Smooth muscle cell (in vitro differentiated cells): ENCODE measurements around the gene NIPAL4. TPM values are rescaled to one million over a fixed set of nuclear protein-coding genes. Genes with fewer than 3 reads are reported as not detected.

ENCODE experiments used
- DNase-seq: peaks from one replicate; lab custom pipeline; 2025; ENCODE audit not compliant: unreplicated experiment; lab: John Stamatoyannopoulos, UW
- H2AFZ ChIP-seq: fragments of 200-600 bp; sonication (generic); 2 replicates; pipeline ENCODE4 v1.6.0; 2016; ENCODE audit warnings: antibody characterized with exemption, low read depth, mild to moderate bottlenecking
- H3F3A ChIP-seq: fragments of 200-600 bp; sonication (generic); 2 replicates; pipeline ENCODE4 v1.6.0; 2017; ENCODE audit warnings: antibody characterized with exemption, low read depth
- H3K27ac ChIP-seq: fragments of 200-600 bp; sonication (generic); 2 replicates; pipeline ENCODE4 v1.5.1; 2016; ENCODE audit warnings: low read depth, mild to moderate bottlenecking
- H3K27me3 ChIP-seq: fragments of 200-600 bp; sonication (generic); 2 replicates; pipeline ENCODE4 v1.6.1; 2016; ENCODE audit warnings: low read depth, mild to moderate bottlenecking
- H3K36me3 ChIP-seq: fragments of 200-600 bp; sonication (generic); 2 replicates; pipeline ENCODE4 v1.5.1; 2016; ENCODE audit warnings: low read depth
- H3K4me1 ChIP-seq: fragments of 200-600 bp; sonication (generic); 2 replicates; pipeline ENCODE4 v1.5.1; 2016; ENCODE audit warnings: low read depth
- H3K4me2 ChIP-seq: fragments of 200-600 bp; sonication (generic); 2 replicates; pipeline ENCODE4 v1.6.0; 2016; ENCODE audit warnings: mild to moderate bottlenecking
- H3K4me3 ChIP-seq: fragments of 200-600 bp; sonication (generic); 2 replicates; pipeline ENCODE4 v1.5.1; 2016; ENCODE audit warnings: mild to moderate bottlenecking
- H3K79me2 ChIP-seq: fragments of 200-600 bp; sonication (generic); 2 replicates; pipeline ENCODE4 v1.6.0; 2016; ENCODE audit warnings: low read depth, mild to moderate bottlenecking
- H3K9ac ChIP-seq: fragments of 200-600 bp; sonication (generic); 2 replicates; pipeline ENCODE4 v1.6.0; 2016; ENCODE audit warnings: low read depth
- H3K9me3 ChIP-seq: fragments of 200-600 bp; sonication (generic); replicated peaks from 2 replicates; pipeline ENCODE4 v1.5.1; 2016; ENCODE audit warnings: low read depth
- H4K20me1 ChIP-seq: fragments of 200-600 bp; sonication (generic); 2 replicates; pipeline ENCODE4 v1.6.0; 2016; ENCODE audit warnings: low read depth
- WGBS: methylation state at CpG from one replicate; pipeline ENCODE4 v1.1.7; 2016; ENCODE audit warnings: low lambda C conversion rate; 5-methylcytosine and 5-hydroxymethylcytosine counted together
- polyA plus RNA-seq: library from polyadenylated mRNA; unstranded; fragments of >200 nt; fragmentation: Nextera tagmentation; extraction: Ambion mirVana; gene quantifications from 2 replicates; pipeline ENCODE4 v1.2.1, GENCODE V29; 2016
- total RNA-seq: library from RNA; depleted of rRNA; stranded (reverse); fragments of >200 nt; gene quantifications from 2 replicates; pipeline ENCODE4 v1.2.3, GENCODE V29; 2014
- TF ChIP-seq, protein P1 (sequence below): fragments of 200-600 bp; sonication (generic); IDR thresholded peaks from 2 replicates; pipeline ENCODE4 v1.5.1; 2017; ENCODE audit warnings: borderline replicate concordance, mild to moderate bottlenecking, antibody characterized with exemption; ENCODE audit not compliant: insufficient read depth, poor library complexity, severe bottlenecking

Gene NIPAL4
- total and polyA plus RNA-seq, 2 experiments from 2014 or later: 0.37 to 6.9 TPM

DNA sequence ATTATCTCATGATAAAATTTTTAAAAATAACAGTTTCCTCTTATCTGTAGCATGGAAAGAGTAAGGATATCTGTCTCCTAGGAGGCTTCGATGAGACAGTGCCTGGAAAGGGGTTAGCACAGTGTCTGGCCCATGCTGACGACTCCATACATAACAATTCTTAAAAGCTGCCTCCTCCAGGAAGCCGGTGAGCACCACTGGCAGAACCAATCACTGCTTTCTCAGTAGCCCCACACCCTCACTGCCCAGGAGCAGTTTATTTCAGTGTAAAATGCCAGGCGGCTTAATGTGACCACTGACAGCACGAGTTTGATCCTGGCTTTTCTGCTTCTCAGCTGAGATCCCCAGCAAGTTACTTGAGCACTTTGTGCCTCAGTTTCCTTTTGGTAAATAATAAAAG is 1.2 kb upstream of the NIPAL4 start:
- H3K9ac ChIP-seq: no peak overlapping the region
- H3K79me2 ChIP-seq: no peaks in the 10 kb centered on the region
- no peaks in the 10 kb centered on the region for H3K27me3 ChIP-seq
- WGBS: 68% methylated on average over 5 of the region's 5 CpGs
- TF ChIP-seq, protein P1, sequence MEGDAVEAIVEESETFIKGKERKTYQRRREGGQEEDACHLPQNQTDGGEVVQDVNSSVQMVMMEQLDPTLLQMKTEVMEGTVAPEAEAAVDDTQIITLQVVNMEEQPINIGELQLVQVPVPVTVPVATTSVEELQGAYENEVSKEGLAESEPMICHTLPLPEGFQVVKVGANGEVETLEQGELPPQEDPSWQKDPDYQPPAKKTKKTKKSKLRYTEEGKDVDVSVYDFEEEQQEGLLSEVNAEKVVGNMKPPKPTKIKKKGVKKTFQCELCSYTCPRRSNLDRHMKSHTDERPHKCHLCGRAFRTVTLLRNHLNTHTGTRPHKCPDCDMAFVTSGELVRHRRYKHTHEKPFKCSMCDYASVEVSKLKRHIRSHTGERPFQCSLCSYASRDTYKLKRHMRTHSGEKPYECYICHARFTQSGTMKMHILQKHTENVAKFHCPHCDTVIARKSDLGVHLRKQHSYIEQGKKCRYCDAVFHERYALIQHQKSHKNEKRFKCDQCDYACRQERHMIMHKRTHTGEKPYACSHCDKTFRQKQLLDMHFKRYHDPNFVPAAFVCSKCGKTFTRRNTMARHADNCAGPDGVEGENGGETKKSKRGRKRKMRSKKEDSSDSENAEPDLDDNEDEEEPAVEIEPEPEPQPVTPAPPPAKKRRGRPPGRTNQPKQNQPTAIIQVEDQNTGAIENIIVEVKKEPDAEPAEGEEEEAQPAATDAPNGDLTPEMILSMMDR: no peak
- H2AFZ ChIP-seq: no peak overlapping the region
- H3K4me1 ChIP-seq: no peaks in the 10 kb centered on the region
- H3K27ac ChIP-seq: no peak overlapping the region
- H4K20me1 ChIP-seq: no peaks in the 10 kb centered on the region
- DNase-seq: no peak
- H3K4me2 ChIP-seq: no peak overlapping the region
- no peak overlapping the region for H3K4me3 ChIP-seq
- no peaks in the 10 kb centered on the region for H3F3A ChIP-seq
- H3K36me3 ChIP-seq: no peaks in the 10 kb centered on the region
- no peaks in the 10 kb centered on the region for H3K9me3 ChIP-seq

- H3K27me3 ChIP-seq: no peaks in the 10 kb centered on the region
- TF ChIP-seq, protein P1: no peak
- H3K4me2 ChIP-seq: peak overlapping the region; percentile 92
- H3F3A ChIP-seq: peaks cover 3% of the 10 kb centered on the region
- H3K9ac ChIP-seq: no peak overlapping the region
- H3K4me1 ChIP-seq: peaks cover 5% of the 10 kb centered on the region
- H3K36me3 ChIP-seq: no peaks in the 10 kb centered on the region
- H2AFZ ChIP-seq: no peak overlapping the region
- H3K79me2 ChIP-seq: no peaks in the 10 kb centered on the region
- no peak for DNase-seq
- H3K27ac ChIP-seq: no peak overlapping the region
- H3K4me3 ChIP-seq: no peak overlapping the region
- no peaks in the 10 kb centered on the region for H4K20me1 ChIP-seq
- WGBS: 85% methylated on average over 4 of the region's 4 CpGs
- H3K9me3 ChIP-seq: no peaks in the 10 kb centered on the region
These were observed 1.1 kb downstream of the NIPAL4 start for GRCh38 chr5:157460921-157461792.

DNA sequence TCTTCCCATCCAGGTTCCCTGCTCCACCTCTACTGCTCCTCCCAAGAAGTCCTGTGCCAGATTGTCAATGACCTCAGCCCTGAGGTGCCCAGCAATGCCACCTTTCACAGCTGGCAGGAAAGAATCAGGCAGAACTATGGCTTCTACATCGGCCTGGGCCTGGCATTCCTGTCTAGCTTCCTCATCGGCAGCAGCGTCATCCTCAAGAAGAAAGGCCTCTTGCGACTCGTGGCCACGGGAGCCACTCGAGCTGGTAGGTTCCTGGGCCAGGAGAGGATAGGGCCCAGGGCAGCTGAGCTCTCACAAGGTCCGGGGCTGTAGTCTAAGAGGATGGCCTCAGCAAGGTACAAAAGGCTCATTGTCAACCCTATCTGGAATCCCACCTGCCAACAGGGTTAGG is 3.1 kb downstream of the NIPAL4 start:
- Histone ChIP-seq H3F3A (peaks cover 3% of the 10 kb centered on the region), H3K36me3 (no peaks in the 10 kb centered on the region), H3K27me3 (no peaks in the 10 kb centered on the region), H3K79me2 (no peaks in the 10 kb centered on the region), H2AFZ (no peak overlapping the region), H3K4me3 (no peak overlapping the region), H3K27ac (peak overlapping the region; percentile 32), H4K20me1 (no peaks in the 10 kb centered on the region), H3K4me1 (peaks cover 5% of the 10 kb centered on the region), H3K4me2 (no peak overlapping the region), H3K9me3 (no peaks in the 10 kb centered on the region), H3K9ac (no peak overlapping the region)
- WGBS: 90% methylated on average over 8 of the region's 8 CpGs
- TF ChIP-seq, protein P1: no peak
- DNase-seq: no peak
